Left lung (tissue), 10 donors: ENCODE measurements around the gene SOX6. TPM values are rescaled to one million over a fixed set of nuclear protein-coding genes. Genes with fewer than 3 reads are reported as not detected.

ENCODE experiments used
- ATAC-seq: fragments of 200-7000 bp; cut with Tn5 transposase; one replicate; pipeline ENCODE4 v1.9.1; 2020; ENCODE audit warnings: moderate library complexity
- DNase-seq, 4 donors: peaks; one replicate each; pipeline ENCODE4 v3.0.0-alpha.2; 2013 to 2020
- H3K27ac ChIP-seq, 2 donors: fragments of 200-600 bp; sonication (generic) in 1 of 2; one replicate each; pipeline versions ENCODE4 v1.5.0 to v1.8.0; 2020 to 2021
- H3K27me3 ChIP-seq, 2 donors: fragments of 200-600 bp; sonication (generic) in 1 of 2; one replicate each; pipeline versions ENCODE4 v1.5.0 to v1.8.0; 2020 to 2021
- H3K36me3 ChIP-seq, 2 donors: fragments of 200-600 bp; sonication (generic) in 1 of 2; one replicate each; pipeline versions ENCODE4 v1.5.0 to v1.8.0; 2020 to 2021
- H3K4me1 ChIP-seq, 2 donors: fragments of 200-600 bp; one replicate each; pipeline ENCODE4 v1.8.0; 2021
- H3K4me3 ChIP-seq, 2 donors: fragments of 200-600 bp; sonication (generic) in 1 of 2; one replicate each; pipeline versions ENCODE4 v1.5.0 to v1.8.0; 2020 to 2021; ENCODE audit warnings: mild to moderate bottlenecking in 1 of 2
- H3K9me3 ChIP-seq, 2 donors: fragments of 200-600 bp; sonication (generic) in 1 of 2; one replicate each; pipeline versions ENCODE4 v1.5.0 to v1.8.0; 2020 to 2021
- intact Hi-C, 2 donors: fragments of 100-400 bp; cut with DNase I; formaldehyde crosslinking; loops; one replicate each; pipeline versions ENCODE4 v1.11.2 to v1.14.2; 2022
- polyA plus RNA-seq, 6 donors: library from polyadenylated mRNA; unstranded; fragments of 120-200 nt; gene quantifications; one replicate each; pipeline ENCODE4 v1.2.1, GENCODE V29; 2013; ENCODE audit not compliant: insufficient read length in 6 of 6
- total RNA-seq, 2 donors: library from RNA; stranded (reverse); fragmentation: NEBNext Ultra II Directional; extraction: Animal tissue kit (Norgen Biotek cat#: 25700); gene quantifications; one replicate each; pipeline ENCODE4 v1.2.1, GENCODE V29; 2021
- TF ChIP-seq, protein P1 (sequence below), 2 donors: fragments of 200-600 bp; sonication (generic) in 1 of 2; IDR thresholded peaks; one replicate each; pipeline versions ENCODE4 v1.5.0 to v1.8.0; 2021; ENCODE audit warnings: antibody characterized with exemption in 2 of 2
- donor health status: DM: no; HTN: yes; CAD: no.
- donor health status: DM: no; HTN: no; CAD: no.

The SOX6 gene
- total and polyA plus RNA-seq, 8 donors = 4.7 to 20.5 (median 15.6) TPM

DNA sequence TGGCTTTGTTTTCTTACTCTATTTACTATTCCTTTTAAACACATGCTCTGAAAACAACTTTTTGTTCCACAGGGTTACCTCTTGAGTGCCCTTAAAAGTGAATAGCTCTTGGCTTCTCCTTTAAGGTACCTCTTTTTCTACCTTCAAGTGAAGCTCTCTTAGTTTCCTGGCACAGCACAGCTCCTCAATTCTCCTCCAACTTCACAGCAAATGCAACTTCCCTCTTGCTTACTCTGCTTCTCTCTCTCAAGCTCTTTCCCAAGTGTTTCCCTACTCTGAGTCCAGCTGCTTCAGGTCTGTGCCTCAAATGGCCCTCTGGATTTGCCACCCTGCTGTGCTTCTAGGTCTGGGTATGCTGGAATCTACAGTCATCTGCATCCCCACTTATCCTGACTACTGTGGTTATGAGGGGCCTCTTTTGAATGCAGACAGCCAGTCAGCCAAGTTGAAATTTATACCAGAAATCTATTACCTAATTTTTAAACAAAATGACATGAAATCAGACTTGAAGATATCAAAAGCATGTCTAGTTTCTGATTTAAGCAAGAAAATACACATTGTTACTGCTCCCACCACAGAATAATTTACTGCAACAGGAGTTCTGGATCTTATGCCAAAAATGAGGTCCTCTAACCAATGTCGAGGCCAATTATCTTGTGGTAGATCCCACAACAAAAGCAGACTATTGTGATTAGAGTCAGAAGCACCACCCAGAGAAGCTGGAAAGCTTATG is 371.1 kb downstream of the SOX6 start:
- TF ChIP-seq, protein P1, sequence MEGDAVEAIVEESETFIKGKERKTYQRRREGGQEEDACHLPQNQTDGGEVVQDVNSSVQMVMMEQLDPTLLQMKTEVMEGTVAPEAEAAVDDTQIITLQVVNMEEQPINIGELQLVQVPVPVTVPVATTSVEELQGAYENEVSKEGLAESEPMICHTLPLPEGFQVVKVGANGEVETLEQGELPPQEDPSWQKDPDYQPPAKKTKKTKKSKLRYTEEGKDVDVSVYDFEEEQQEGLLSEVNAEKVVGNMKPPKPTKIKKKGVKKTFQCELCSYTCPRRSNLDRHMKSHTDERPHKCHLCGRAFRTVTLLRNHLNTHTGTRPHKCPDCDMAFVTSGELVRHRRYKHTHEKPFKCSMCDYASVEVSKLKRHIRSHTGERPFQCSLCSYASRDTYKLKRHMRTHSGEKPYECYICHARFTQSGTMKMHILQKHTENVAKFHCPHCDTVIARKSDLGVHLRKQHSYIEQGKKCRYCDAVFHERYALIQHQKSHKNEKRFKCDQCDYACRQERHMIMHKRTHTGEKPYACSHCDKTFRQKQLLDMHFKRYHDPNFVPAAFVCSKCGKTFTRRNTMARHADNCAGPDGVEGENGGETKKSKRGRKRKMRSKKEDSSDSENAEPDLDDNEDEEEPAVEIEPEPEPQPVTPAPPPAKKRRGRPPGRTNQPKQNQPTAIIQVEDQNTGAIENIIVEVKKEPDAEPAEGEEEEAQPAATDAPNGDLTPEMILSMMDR (IDR thresholded peaks at IDR 0.05) = no peak
- intact Hi-C loops = loop anchor here in 1 of 2 donors (2.0 kb wide), 1 partner anchor 44 kb away; no protein-coding TSS in a partner anchor
- ATAC-seq = peak; percentile 94

DNA sequence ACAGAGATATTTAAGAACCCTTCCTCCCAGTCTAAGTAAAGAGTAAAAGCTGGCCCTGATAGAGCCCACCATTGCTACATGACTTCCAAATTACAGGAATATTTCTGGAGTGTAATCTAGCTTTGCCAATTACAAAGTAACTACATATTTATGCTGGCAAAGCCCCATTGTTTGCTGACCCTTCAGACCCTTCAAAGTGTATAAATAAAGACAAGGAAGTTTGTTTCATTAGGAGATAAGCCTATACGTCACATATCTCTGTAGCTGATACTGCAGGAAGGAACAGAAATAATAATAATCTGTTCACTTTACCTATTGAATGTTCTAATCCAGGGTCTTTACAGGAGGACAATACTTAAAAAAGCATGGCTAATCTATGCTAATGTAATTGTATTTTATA is 375.1 kb downstream of the SOX6 start:
- no peak for DNase-seq

More for the DNA sequence above, 371.1 kb downstream of the SOX6 start:
- Histone ChIP-seq H3K27ac (peak overlapping the region; percentile 4 to 13), H3K4me3 (no peak overlapping the region), H3K27me3 (no peaks in the 10 kb centered on the region), H3K9me3 (no peaks in the 10 kb centered on the region), H3K4me1 (peaks cover 4 to 5% of the 10 kb centered on the region in 2 donors), H3K36me3 (no peaks in the 10 kb centered on the region)
- DNase-seq = peak in 1 of 4 donors; percentile 33

DNA sequence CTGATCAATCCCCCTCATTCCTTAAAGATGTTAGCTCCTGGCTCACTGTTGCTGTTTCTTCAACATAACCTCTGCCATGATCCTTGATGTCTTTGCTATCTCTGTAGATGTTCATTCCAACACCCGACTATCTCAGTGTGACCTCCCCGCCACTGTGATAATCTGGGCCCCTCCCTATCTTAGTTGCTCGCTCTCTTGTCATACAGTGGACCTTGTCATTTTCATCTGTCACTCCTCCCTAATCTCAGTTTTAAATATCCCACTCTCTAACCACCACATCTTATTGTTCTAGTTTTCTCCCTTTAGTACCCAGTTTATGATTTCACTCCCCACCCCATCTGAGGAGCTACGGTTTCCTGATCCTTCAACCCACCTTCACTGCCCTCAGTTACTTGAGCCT is 379.2 kb downstream of the SOX6 start:
- no peak for ATAC-seq
- Histone ChIP-seq H3K27me3 (no peaks in the 10 kb centered on the region), H3K36me3 (no peaks in the 10 kb centered on the region), H3K27ac (no peak overlapping the region), H3K4me1 (no peaks in the 10 kb centered on the region), H3K4me3 (no peak overlapping the region), H3K9me3 (no peaks in the 10 kb centered on the region)
- TF ChIP-seq, protein P1 (IDR thresholded peaks at IDR 0.05) = no peak
- intact Hi-C loops = no loop called here
- no peak for DNase-seq

More for the DNA sequence above, 375.1 kb downstream of the SOX6 start:
- Histone ChIP-seq H3K9me3 (no peaks in the 10 kb centered on the region), H3K27me3 (no peaks in the 10 kb centered on the region), H3K27ac (no peak overlapping the region), H3K4me3 (no peak overlapping the region), H3K4me1 (peaks cover 0 to 4% of the 10 kb centered on the region in 2 donors), H3K36me3 (no peaks in the 10 kb centered on the region)
- TF ChIP-seq, protein P1 (IDR thresholded peaks at IDR 0.05) = no peak
- no peak for ATAC-seq
- intact Hi-C loops = no loop called here

DNA sequence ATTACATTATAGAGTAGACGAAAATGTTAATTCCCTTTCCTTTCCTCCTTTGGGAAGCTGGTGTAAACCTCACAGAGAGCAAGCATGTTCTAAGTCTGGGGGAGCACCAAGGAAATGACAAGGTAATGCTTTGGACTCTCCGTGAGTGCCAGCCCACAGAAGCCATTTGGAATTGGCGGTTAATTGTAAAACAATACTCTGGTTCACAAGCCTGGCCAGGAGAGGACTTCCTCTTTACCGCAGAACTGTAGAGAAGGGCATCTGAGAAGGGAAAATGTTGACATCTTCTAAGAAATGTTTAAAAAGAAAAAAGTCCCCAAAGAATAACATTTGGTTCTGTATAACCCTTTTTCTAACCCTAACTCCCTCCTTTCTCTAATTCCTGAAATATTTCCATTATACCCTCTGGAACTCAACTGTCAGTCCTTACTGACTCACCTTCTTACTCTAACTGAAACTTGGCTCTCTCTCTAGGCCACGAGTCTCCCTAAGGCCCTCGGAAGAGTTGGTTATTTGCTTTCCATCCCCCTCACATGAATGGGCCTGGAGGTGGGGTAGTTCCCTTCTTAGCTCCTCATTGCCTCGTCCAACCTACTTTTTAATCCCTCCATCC is 379.8 kb downstream of the SOX6 start:
- intact Hi-C loops = no loop called here

DNA sequence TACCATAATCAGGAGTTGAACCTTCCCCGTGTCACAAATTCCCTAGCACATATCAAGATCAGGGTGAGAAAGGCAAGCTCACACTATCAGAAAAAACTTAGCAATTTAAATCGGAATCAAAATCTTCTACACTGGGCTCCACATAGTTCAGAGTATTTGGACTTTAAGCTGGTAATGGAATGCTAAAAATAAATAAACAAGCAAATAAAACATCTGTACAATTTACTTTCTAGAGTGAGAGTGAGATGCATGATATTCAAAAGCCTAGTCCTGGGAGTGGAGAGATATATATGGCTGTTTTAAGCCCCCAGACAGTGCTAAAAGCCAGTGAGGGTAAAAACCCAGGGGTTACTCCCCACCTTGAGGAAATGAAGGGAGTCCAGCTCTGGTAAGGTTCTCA is 380.6 kb downstream of the SOX6 start:
- ATAC-seq (no peak), DNase-seq (no peak)
- intact Hi-C loops = no loop called here
- Histone ChIP-seq H3K4me1 (no peaks in the 10 kb centered on the region), H3K27me3 (no peaks in the 10 kb centered on the region), H3K9me3 (no peaks in the 10 kb centered on the region), H3K27ac (no peak overlapping the region), H3K36me3 (no peaks in the 10 kb centered on the region), H3K4me3 (no peak overlapping the region)
- TF ChIP-seq, protein P1 (IDR thresholded peaks at IDR 0.05) = no peak

More for the DNA sequence above, 379.8 kb downstream of the SOX6 start:
- no peak overlapping the region for H3K27ac ChIP-seq
- TF ChIP-seq, protein P1 (IDR thresholded peaks at IDR 0.05) = no peak
- no peak overlapping the region for H3K4me3 ChIP-seq
- H3K9me3 ChIP-seq = no peaks in the 10 kb centered on the region
- peak; percentile 24 for ATAC-seq
- DNase-seq = no peak
- H3K36me3 ChIP-seq = no peaks in the 10 kb centered on the region
- no peaks in the 10 kb centered on the region for H3K4me1 ChIP-seq
- H3K27me3 ChIP-seq = no peaks in the 10 kb centered on the region
